ENCODE results near the gene ZDHHC20. TPM values are rescaled to one million over a fixed set of nuclear protein-coding genes. Genes with fewer than 3 reads are reported as not detected.

ZDHHC20 gene
- total and polyA plus RNA-seq, 3 donors from 2014 or later, result 52.4 to 76.2 (median 75.8) TPM

- H3K9me3 ChIP-seq, result no peaks in the 10 kb centered on the region
- H3K27ac ChIP-seq, result no peak overlapping the region
- no peak for TF ChIP-seq CTCF (IDR thresholded peaks at IDR 0.05)
- no peak for TF ChIP-seq POLR2A (IDR thresholded peaks at IDR 0.05)
- H3K36me3 ChIP-seq (ENCODE audit: low read depth, missing control alignments), result no peaks in the 10 kb centered on the region
- WGBS, 2 donors, result 83 to 92% methylated on average over 4 of the region's 4 CpGs
- intact Hi-C loops (cut with DNase I; ENCODE audit: low total_unique reads), result no loop called here
- no peak overlapping the region for H3K4me3 ChIP-seq
- no peaks in the 10 kb centered on the region for H3K27me3 ChIP-seq
- no peaks in the 10 kb centered on the region for H3K4me1 ChIP-seq
- DNase-seq, result no peak
Observed at GRCh38 chr13:21343659-21344058, 115.4 kb downstream of the ZDHHC20 start.

- no peaks in the 10 kb centered on the region for H3K4me1 ChIP-seq
- 75 to 82% methylated on average over 5 of the region's 5 CpGs for WGBS, 2 donors
- no peaks in the 10 kb centered on the region for H3K36me3 ChIP-seq (ENCODE audit: low read depth, missing control alignments)
- DNase-seq, result no peak
- intact Hi-C loops (cut with DNase I; ENCODE audit: low total_unique reads), result no loop called here
- no peak for TF ChIP-seq POLR2A (IDR thresholded peaks at IDR 0.05)
- TF ChIP-seq CTCF (IDR thresholded peaks at IDR 0.05), result no peak
- no peak overlapping the region for H3K4me3 ChIP-seq
- no peaks in the 10 kb centered on the region for H3K27me3 ChIP-seq
- H3K9me3 ChIP-seq, result no peaks in the 10 kb centered on the region
- H3K27ac ChIP-seq, result no peak overlapping the region
Observed at GRCh38 chr13:21342699-21343442, 116.2 kb downstream of the ZDHHC20 start.

GRCh38 chr13:21341637-21342422 lies 117.3 kb downstream of the ZDHHC20 start:
- Histone ChIP-seq H3K9me3 (no peaks in the 10 kb centered on the region), H3K36me3 (ENCODE audit: low read depth, missing control alignments) (no peaks in the 10 kb centered on the region), H3K4me1 (no peaks in the 10 kb centered on the region), H3K4me3 (no peak overlapping the region), H3K27ac (no peak overlapping the region), H3K27me3 (no peaks in the 10 kb centered on the region)
- intact Hi-C loops (cut with DNase I; ENCODE audit: low total_unique reads), result no loop called here
- DNase-seq, result no peak
- TF ChIP-seq POLR2A (IDR thresholded peaks at IDR 0.05) (no peak), CTCF (IDR thresholded peaks at IDR 0.05) (no peak)
- WGBS, 2 donors, result 91 to 93% methylated on average over 14 to 19 of the region's 19 CpGs

- Histone ChIP-seq H3K27me3 (no peaks in the 10 kb centered on the region), H3K36me3 (ENCODE audit: low read depth, missing control alignments) (no peaks in the 10 kb centered on the region), H3K9me3 (no peaks in the 10 kb centered on the region), H3K4me1 (no peaks in the 10 kb centered on the region), H3K27ac (no peak overlapping the region), H3K4me3 (no peak overlapping the region)
- no peak for TF ChIP-seq POLR2A (IDR thresholded peaks at IDR 0.05)
- no peak for TF ChIP-seq CTCF (IDR thresholded peaks at IDR 0.05)
- intact Hi-C loops (cut with DNase I; ENCODE audit: low total_unique reads), result no loop called here
- WGBS, 2 donors, result 42 to 43% methylated on average over 4 of the region's 4 CpGs
- no peak for DNase-seq
Observed at GRCh38 chr13:21338639-21339278, 120.3 kb downstream of the ZDHHC20 start.

Measured in testis (tissue), 3 donors.